Naive thymus-derived CD4-positive, alpha-beta T cell (primary cell): ENCODE data around the gene NRXN3. TPM values are rescaled to one million over a fixed set of nuclear protein-coding genes. Genes with fewer than 3 reads are reported as not detected.

Source experiments
- ATAC-seq: fragments of 150-1000 bp; cut with Tn5 transposase; 2 replicates; pipeline ENCODE4 v1.10.0; 2021; ENCODE audit warnings: mild to moderate bottlenecking, moderate library complexity
- CTCF ChIA-PET: fragments of 350-600 bp; sonication (Branson Sonifier 250); formaldehyde crosslinking; loops from one replicate; lab custom pipeline; 2021; ENCODE audit warnings: antibody characterized with exemption; lab: Charles Lee
- POLR2A ChIA-PET: fragments of 350-600 bp; sonication (Branson Sonifier 250); formaldehyde crosslinking; loops from one replicate; lab custom pipeline; 2021; ENCODE audit warnings: antibody characterized with exemption, inconsistent platforms; lab: Charles Lee
- DNase-seq, 9 donors: peaks; one replicate each; pipeline versions ENCODE4 v3.0.0 to v3.0.0-alpha.2; 2020 to 2022; ENCODE audit warnings: mixed read lengths in 1 of 9
- H3K27ac ChIP-seq: one replicate; pipeline ENCODE4 v1.7.0; 2013; ENCODE audit warnings: mild to moderate bottlenecking, low read depth, low read length, moderate library complexity
- H3K27me3 ChIP-seq, 2 donors: one replicate each; pipeline ENCODE4 v1.7.0; 2013; ENCODE audit warnings: low read length in 2 of 2, mild to moderate bottlenecking in 2 of 2, moderate library complexity in 2 of 2; ENCODE audit not compliant: control insufficient read depth in 2 of 2, insufficient read depth in 2 of 2
- H3K36me3 ChIP-seq, 3 experiments: 1 replicate in 2 of 3; 2 replicates in 1 of 3; pipeline ENCODE4 v1.7.0; 2013; ENCODE audit warnings: low read length in 3 of 3, mild to moderate bottlenecking in 3 of 3, moderate library complexity in 1 of 3; ENCODE audit not compliant: insufficient read depth in 3 of 3, control insufficient read depth in 2 of 3
- H3K4me1 ChIP-seq, 2 donors: one replicate each; pipeline ENCODE4 v1.7.0; 2013; ENCODE audit warnings: low read length in 2 of 2, mild to moderate bottlenecking in 2 of 2, moderate library complexity in 1 of 2; ENCODE audit not compliant: control insufficient read depth in 2 of 2, insufficient read depth in 2 of 2
- H3K4me3 ChIP-seq: 2 replicates; pipeline ENCODE4 v1.7.0; 2013; ENCODE audit warnings: mild to moderate bottlenecking, low read length
- H3K9me3 ChIP-seq, 3 experiments: 1 replicate in 2 of 3; 2 replicates in 1 of 3; pipeline ENCODE4 v1.7.0; 2013; ENCODE audit warnings: low read length in 3 of 3; ENCODE audit not compliant: control insufficient read depth in 2 of 3
- H3K27ac Mint-ChIP-seq, 9 donors: one replicate each; pipeline ENCODE4 v1.8.0; 2020 to 2022; ENCODE audit warnings: mixed read lengths in 9 of 9, mild to moderate bottlenecking in 8 of 9, moderate library complexity in 5 of 9, inconsistent platforms in 2 of 9
- H3K27me3 Mint-ChIP-seq, 5 donors: one replicate each; pipeline ENCODE4 v1.8.0; 2021 to 2022; ENCODE audit warnings: mixed read lengths in 5 of 5, mild to moderate bottlenecking in 1 of 5
- H3K36me3 Mint-ChIP-seq, 5 donors: one replicate each; pipeline ENCODE4 v1.8.0; 2020 to 2022; ENCODE audit warnings: mixed read lengths in 5 of 5, mild to moderate bottlenecking in 3 of 5, inconsistent platforms in 1 of 5
- H3K4me1 Mint-ChIP-seq, 7 donors: one replicate each; pipeline ENCODE4 v1.8.0; 2020 to 2022; ENCODE audit warnings: mixed read lengths in 7 of 7, mild to moderate bottlenecking in 3 of 7, inconsistent platforms in 1 of 7
- H3K4me3 Mint-ChIP-seq, 10 donors: one replicate each; pipeline ENCODE4 v1.8.0; 2020 to 2022; ENCODE audit warnings: mild to moderate bottlenecking in 10 of 10, mixed read lengths in 10 of 10, moderate library complexity in 6 of 10, inconsistent platforms in 2 of 10
- H3K9me3 Mint-ChIP-seq, 11 donors: one replicate each; pipeline ENCODE4 v1.8.0; 2020 to 2022; ENCODE audit warnings: mixed read lengths in 11 of 11, mild to moderate bottlenecking in 4 of 11, inconsistent platforms in 1 of 11, moderate library complexity in 1 of 11
- intact Hi-C, 2 donors: fragments of 100-400 bp; cut with micrococcal nuclease; formaldehyde crosslinking; loops; one replicate each; pipeline ENCODE4 v1.15.1; 2023
- polyA plus RNA-seq, 2 donors: library from polyadenylated mRNA; unstranded; fragments of 300-500 nt; fragmentation: Illumina TruSeq; gene quantifications; one replicate each; pipeline ENCODE4 v1.2.3, GENCODE V29; 2021
- total RNA-seq, 6 experiments: library from RNA in 5 of 6; stranded (reverse) in 5 of 6; gene quantifications; 1 replicate in 5 of 6; 2 replicates in 1 of 6; pipeline ENCODE4 v1.2.3 and lab custom pipeline; 2021 to 2026

The NRXN3 gene
- total and polyA plus RNA-seq, 7 experiments from 2014 or later, result not detected

- H3K4me1 Mint-ChIP-seq, result no peaks in the 10 kb centered on the region
- peaks cover 0 to 20% (median 5%) of the 10 kb centered on the region in 5 donors for H3K27me3 Mint-ChIP-seq
- no peak overlapping the region for H3K27ac Mint-ChIP-seq
- H3K4me1 ChIP-seq, result no peaks in the 10 kb centered on the region
- H3K27ac ChIP-seq, result no peak overlapping the region
- ATAC-seq (no peak), DNase-seq (no peak)
- H3K36me3 Mint-ChIP-seq, result peaks cover 0 to 3% (median 0%) of the 10 kb centered on the region in 5 donors
- H3K4me3 ChIP-seq, result no peak overlapping the region
- no peak overlapping the region for H3K4me3 Mint-ChIP-seq
- no peaks in the 10 kb centered on the region for H3K36me3 ChIP-seq
- H3K27me3 ChIP-seq, result no peaks in the 10 kb centered on the region
- no peaks in the 10 kb centered on the region for H3K9me3 ChIP-seq
- peaks cover 0 to 11% (median 2%) of the 10 kb centered on the region in 11 donors for H3K9me3 Mint-ChIP-seq
- POLR2A ChIA-PET, result no interaction called here
- CTCF ChIA-PET, result no interaction called here
- intact Hi-C loops, result no loop called here
These were observed 184.9 kb downstream of the NRXN3 start for GRCh38 chr14:78355109-78355508.

GRCh38 chr14:78356391-78356790 lies 186.2 kb downstream of the NRXN3 start:
- Mint-ChIP-seq H3K4me3 (no peak overlapping the region), H3K27me3 (peaks cover 0 to 20% (median 7%) of the 10 kb centered on the region in 5 donors)

GRCh38 chr14:78358591-78358990 lies 188.4 kb downstream of the NRXN3 start:
- Histone ChIP-seq H3K27ac (no peak overlapping the region), H3K27me3 (no peaks in the 10 kb centered on the region), H3K4me1 (no peaks in the 10 kb centered on the region), H3K4me3 (no peak overlapping the region), H3K9me3 (no peaks in the 10 kb centered on the region), H3K36me3 (no peaks in the 10 kb centered on the region)
- DNase-seq (no peak), ATAC-seq (no peak)
- peaks cover 0 to 31% (median 7%) of the 10 kb centered on the region in 5 donors for H3K27me3 Mint-ChIP-seq
- ChIA-PET POLR2A (no interaction called here), CTCF (no interaction called here)
- H3K4me1 Mint-ChIP-seq, result no peaks in the 10 kb centered on the region
- intact Hi-C loops, result no loop called here
- peaks cover 0 to 3% (median 0%) of the 10 kb centered on the region in 5 donors for H3K36me3 Mint-ChIP-seq
- peaks cover 0 to 5% (median 0%) of the 10 kb centered on the region in 11 donors for H3K9me3 Mint-ChIP-seq
- H3K4me3 Mint-ChIP-seq, result no peak overlapping the region
- no peak overlapping the region for H3K27ac Mint-ChIP-seq

More at GRCh38 chr14:78356391-78356790, 186.2 kb downstream of the NRXN3 start:
- H3K4me1 ChIP-seq, result no peaks in the 10 kb centered on the region
- DNase-seq (no peak), ATAC-seq (no peak)
- H3K9me3 ChIP-seq, result no peaks in the 10 kb centered on the region
- H3K27ac ChIP-seq, result no peak overlapping the region
- ChIA-PET POLR2A (no interaction called here), CTCF (no interaction called here)
- Mint-ChIP-seq H3K9me3 (peaks cover 0 to 11% (median 0%) of the 10 kb centered on the region in 11 donors), H3K27ac (no peak overlapping the region), H3K4me1 (no peaks in the 10 kb centered on the region), H3K36me3 (peaks cover 0 to 3% (median 0%) of the 10 kb centered on the region in 5 donors)
- H3K36me3 ChIP-seq, result no peaks in the 10 kb centered on the region
- H3K27me3 ChIP-seq, result no peaks in the 10 kb centered on the region
- no peak overlapping the region for H3K4me3 ChIP-seq
- intact Hi-C loops, result no loop called here

GRCh38 chr14:78359581-78359980 lies 189.4 kb downstream of the NRXN3 start:
- Mint-ChIP-seq H3K4me1 (no peaks in the 10 kb centered on the region), H3K27me3 (peaks cover 0 to 34% (median 7%) of the 10 kb centered on the region in 5 donors), H3K4me3 (no peak overlapping the region), H3K36me3 (peaks cover 0 to 3% (median 0%) of the 10 kb centered on the region in 5 donors), H3K27ac (no peak overlapping the region), H3K9me3 (peaks cover 0 to 7% (median 0%) of the 10 kb centered on the region in 11 donors)
- Histone ChIP-seq H3K27me3 (no peaks in the 10 kb centered on the region), H3K9me3 (no peaks in the 10 kb centered on the region), H3K4me1 (no peaks in the 10 kb centered on the region), H3K27ac (no peak overlapping the region), H3K4me3 (no peak overlapping the region), H3K36me3 (no peaks in the 10 kb centered on the region)
- no peak for DNase-seq
- no peak for ATAC-seq
- ChIA-PET POLR2A (no interaction called here), CTCF (no interaction called here)
- intact Hi-C loops, result no loop called here

GRCh38 chr14:78363008-78363407 lies 192.8 kb downstream of the NRXN3 start:
- ATAC-seq (no peak), DNase-seq (no peak)
- Mint-ChIP-seq H3K27me3 (peaks cover 0 to 25% (median 4%) of the 10 kb centered on the region in 5 donors), H3K4me1 (no peaks in the 10 kb centered on the region), H3K36me3 (no peaks in the 10 kb centered on the region), H3K4me3 (no peak overlapping the region), H3K9me3 (peaks cover 0 to 13% (median 0%) of the 10 kb centered on the region in 11 donors), H3K27ac (no peak overlapping the region)
- intact Hi-C loops, result no loop called here
- no peak overlapping the region for H3K27ac ChIP-seq
- H3K4me1 ChIP-seq, result no peaks in the 10 kb centered on the region
- no peaks in the 10 kb centered on the region for H3K9me3 ChIP-seq
- H3K36me3 ChIP-seq, result no peaks in the 10 kb centered on the region
- CTCF ChIA-PET, result no interaction called here
- H3K4me3 ChIP-seq, result no peak overlapping the region
- H3K27me3 ChIP-seq, result no peaks in the 10 kb centered on the region
- POLR2A ChIA-PET, result no interaction called here

GRCh38 chr14:78367355-78367754 lies 197.2 kb downstream of the NRXN3 start:
- POLR2A ChIA-PET, result no interaction called here
- CTCF ChIA-PET, result no interaction called here
- ATAC-seq, result no peak
- no peaks in the 10 kb centered on the region for H3K36me3 Mint-ChIP-seq
- no peak overlapping the region for H3K4me3 Mint-ChIP-seq
- Histone ChIP-seq H3K27ac (no peak overlapping the region), H3K4me1 (no peaks in the 10 kb centered on the region), H3K27me3 (no peaks in the 10 kb centered on the region), H3K9me3 (no peaks in the 10 kb centered on the region), H3K36me3 (no peaks in the 10 kb centered on the region), H3K4me3 (no peak overlapping the region)
- no peaks in the 10 kb centered on the region for H3K4me1 Mint-ChIP-seq
- intact Hi-C loops, result no loop called here
- no peak overlapping the region for H3K27ac Mint-ChIP-seq
- peaks cover 0 to 20% (median 8%) of the 10 kb centered on the region in 5 donors for H3K27me3 Mint-ChIP-seq
- peaks cover 0 to 13% (median 3%) of the 10 kb centered on the region in 11 donors for H3K9me3 Mint-ChIP-seq
- DNase-seq, result no peak

GRCh38 chr14:78383060-78383459 lies 212.9 kb downstream of the NRXN3 start:
- H3K36me3 Mint-ChIP-seq, result no peaks in the 10 kb centered on the region
- no peaks in the 10 kb centered on the region for H3K4me1 ChIP-seq
- H3K9me3 Mint-ChIP-seq, result peaks cover 0 to 12% (median 0%) of the 10 kb centered on the region in 11 donors
- no peak overlapping the region for H3K27ac ChIP-seq
- no peak overlapping the region for H3K4me3 Mint-ChIP-seq
- H3K9me3 ChIP-seq, result no peaks in the 10 kb centered on the region
- no peaks in the 10 kb centered on the region for H3K36me3 ChIP-seq
- DNase-seq (no peak), ATAC-seq (no peak)
- POLR2A ChIA-PET, result no interaction called here
- CTCF ChIA-PET, result no interaction called here
- H3K27me3 Mint-ChIP-seq, result peaks cover 0 to 5% (median 4%) of the 10 kb centered on the region in 5 donors
- intact Hi-C loops, result no loop called here
- H3K27me3 ChIP-seq, result no peaks in the 10 kb centered on the region
- no peaks in the 10 kb centered on the region for H3K4me1 Mint-ChIP-seq
- H3K27ac Mint-ChIP-seq, result no peak overlapping the region
- no peak overlapping the region for H3K4me3 ChIP-seq
